BLaER1 treated with 17β-estradiol and CSF1 and Interleukin-3, amounts not matched to agents 10 nM and 100 nM (cell line): ENCODE results near the gene COMMD10.
A peak's percentile ranks its signal among the peaks of the same experiment; 100 is the strongest.
"Not testable (repeated sequence)": the region's sequence is repeated elsewhere in the genome, so short reads cannot be mapped to it uniquely, and the experiment has no call there.

ENCODE experiments used
- H3K27ac ChIP-seq, 11 experiments: shearing (Covaris generic); formaldehyde crosslinking; 2 replicates each; pipeline ENCODE4 v1.8.1; 2022
- H3K27me3 ChIP-seq, 11 experiments: shearing (Covaris generic); formaldehyde crosslinking; 2 replicates each; pipeline ENCODE4 v1.8.1; 2022
- H3K36me3 ChIP-seq, 11 experiments: shearing (Covaris generic); formaldehyde crosslinking; 2 replicates each; pipeline ENCODE4 v1.8.1; 2022
- H3K4me1 ChIP-seq, 10 experiments: shearing (Covaris generic); formaldehyde crosslinking; 2 replicates each; pipeline ENCODE4 v1.8.1; 2022
- H3K4me2 ChIP-seq, 11 experiments: shearing (Covaris generic); formaldehyde crosslinking; 2 replicates each; pipeline ENCODE4 v1.8.1; 2022
- H3K4me3 ChIP-seq, 10 experiments: shearing (Covaris generic); formaldehyde crosslinking; 2 replicates each; pipeline ENCODE4 v1.8.1; 2022
- H3K9ac ChIP-seq, 11 experiments: shearing (Covaris generic); formaldehyde crosslinking; 2 replicates each; pipeline ENCODE4 v1.8.1; 2022
- H3K9me3 ChIP-seq, 11 experiments: shearing (Covaris generic); formaldehyde crosslinking; replicated peaks in 1 of 11; 2 replicates each; pipeline ENCODE4 v1.8.1; 2022
- H4K20me1 ChIP-seq, 11 experiments: shearing (Covaris generic); formaldehyde crosslinking; 2 replicates each; pipeline ENCODE4 v1.8.1; 2022
- Cebpa-rat ChIP-seq, 11 experiments: shearing (Covaris generic); IDR thresholded peaks; 2 replicates each; pipeline ENCODE4 v1.8.1; 2022

Gene COMMD10

DNA sequence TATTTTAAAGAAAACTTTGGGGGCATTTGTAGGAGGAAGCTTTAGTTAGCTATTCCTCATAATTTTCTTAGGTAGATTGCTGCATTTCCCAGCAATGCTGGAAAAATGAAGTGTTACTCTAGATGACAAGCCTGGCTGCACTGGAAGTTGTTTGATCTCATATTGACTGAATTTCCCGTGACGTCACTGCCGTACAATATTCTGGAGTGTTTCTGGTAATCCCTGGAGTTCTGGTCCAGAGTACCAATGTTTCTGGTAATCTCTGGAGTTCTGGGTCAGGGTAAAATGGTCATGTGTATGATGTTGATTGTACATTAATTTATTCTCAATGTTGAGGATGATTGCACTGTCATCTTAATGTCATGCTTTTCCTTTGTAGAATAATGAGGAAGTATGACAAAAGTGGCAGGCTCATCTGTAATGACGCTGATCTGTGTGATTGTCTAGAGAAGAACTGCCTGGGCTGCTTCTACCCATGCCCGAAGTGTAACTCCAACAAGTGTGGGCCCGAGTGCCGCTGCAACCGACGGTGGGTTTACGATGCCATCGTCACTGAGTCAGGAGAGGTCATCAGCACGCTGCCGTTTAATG lies 26.4 kb upstream of the COMMD10 start:
- Histone ChIP-seq H3K4me1 (no peaks in the 10 kb centered on the region), H3K36me3 (no peaks in the 10 kb centered on the region), H3K9ac (no peak overlapping the region), H3K4me3 (no peak overlapping the region), H3K9me3 (no peaks in the 10 kb centered on the region), H3K4me2 (no peak overlapping the region), H4K20me1 (no peaks in the 10 kb centered on the region), H3K27ac (no peak overlapping the region), H3K27me3 (no peaks in the 10 kb centered on the region)
- TF ChIP-seq Cebpa-rat (IDR thresholded peaks at IDR 0.05) = no peak

DNA sequence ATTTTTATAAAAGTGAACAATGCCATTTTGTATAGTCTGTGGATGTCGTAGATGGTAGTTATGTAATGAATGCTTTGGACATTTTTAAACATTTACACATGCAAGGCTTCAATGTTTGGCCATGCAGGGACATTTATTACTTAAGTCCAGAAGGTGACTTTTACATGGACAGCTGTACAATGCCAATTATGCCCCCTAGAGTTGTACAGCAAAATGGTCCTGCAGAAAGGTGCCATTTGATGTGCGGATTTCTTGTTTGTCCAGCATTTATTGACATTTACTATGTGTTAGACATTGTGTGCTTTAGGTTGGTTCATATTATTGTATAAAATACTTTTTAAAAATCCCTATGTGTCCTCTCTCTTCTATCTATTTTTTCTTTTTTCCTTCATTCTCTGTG lies 22.5 kb upstream of the COMMD10 start:
- no peak for TF ChIP-seq Cebpa-rat (IDR thresholded peaks at IDR 0.05)
- Histone ChIP-seq H3K4me1 (no peaks in the 10 kb centered on the region), H3K27me3 (no peaks in the 10 kb centered on the region), H3K36me3 (no peaks in the 10 kb centered on the region), H3K4me3 (no peak overlapping the region), H3K27ac (no peak overlapping the region), H3K9me3 (no peaks in the 10 kb centered on the region), H3K4me2 (no peak overlapping the region), H3K9ac (no peak overlapping the region), H4K20me1 (no peaks in the 10 kb centered on the region)

- H3K4me3 ChIP-seq = no peak overlapping the region
- no peak overlapping the region for H3K27ac ChIP-seq
- H3K9ac ChIP-seq = no peak overlapping the region
- H3K4me1 ChIP-seq = no peaks in the 10 kb centered on the region
- H3K27me3 ChIP-seq = no peaks in the 10 kb centered on the region
- H3K4me2 ChIP-seq = no peak overlapping the region
- no peaks in the 10 kb centered on the region for H3K36me3 ChIP-seq
- no peaks in the 10 kb centered on the region for H4K20me1 ChIP-seq
- H3K9me3 ChIP-seq = no peaks in the 10 kb centered on the region
- TF ChIP-seq Cebpa-rat (IDR thresholded peaks at IDR 0.05) = no peak
These were observed 20.9 kb upstream of the COMMD10 start for GRCh38 chr5:116063950-116064349.

DNA sequence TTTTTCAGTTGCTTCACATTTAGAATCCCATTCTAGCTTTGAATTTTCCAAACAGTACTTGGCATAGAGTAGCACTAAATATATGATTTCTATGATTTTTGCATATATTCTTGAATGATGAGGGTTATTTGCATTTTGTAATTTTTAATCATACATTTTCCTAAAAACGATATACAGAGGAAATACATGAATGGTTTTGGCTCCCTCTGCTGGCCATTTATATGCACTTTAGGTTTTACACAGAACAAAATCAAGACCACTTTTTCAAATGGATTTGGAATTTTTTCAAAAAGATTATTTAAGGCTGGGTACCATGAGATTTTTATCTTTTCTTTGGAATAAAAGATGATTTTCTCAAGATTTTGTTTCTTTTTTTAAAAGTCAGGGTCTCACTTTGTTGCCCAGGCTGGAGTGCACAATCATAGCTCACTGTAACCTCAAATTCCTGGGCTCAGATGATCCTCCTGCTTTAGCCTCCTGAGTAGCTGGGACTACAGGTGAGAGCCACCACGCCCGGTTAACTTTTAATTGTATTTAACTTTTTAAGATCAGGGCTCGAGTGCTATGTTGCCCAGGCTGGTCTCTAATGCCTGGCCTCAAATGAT lies 16.7 kb upstream of the COMMD10 start:
- Histone ChIP-seq H3K36me3 (no peaks in the 10 kb centered on the region), H3K4me1 (no peaks in the 10 kb centered on the region), H3K9ac (no peak overlapping the region), H3K4me3 (no peak overlapping the region), H3K27me3 (no peaks in the 10 kb centered on the region), H3K4me2 (peak overlapping the region in 1 of 11 experiments; percentile 14; a peak in 2 of 22 replicates), H4K20me1 (no peaks in the 10 kb centered on the region), H3K9me3 (no peaks in the 10 kb centered on the region), H3K27ac (no peak overlapping the region)
- TF ChIP-seq Cebpa-rat (IDR thresholded peaks at IDR 0.05) = no peak

GRCh38 chr5:116071211-116071610 lies 13.6 kb upstream of the COMMD10 start:
- H3K9ac ChIP-seq = no peak overlapping the region
- TF ChIP-seq Cebpa-rat (IDR thresholded peaks at IDR 0.05) = no peak

DNA sequence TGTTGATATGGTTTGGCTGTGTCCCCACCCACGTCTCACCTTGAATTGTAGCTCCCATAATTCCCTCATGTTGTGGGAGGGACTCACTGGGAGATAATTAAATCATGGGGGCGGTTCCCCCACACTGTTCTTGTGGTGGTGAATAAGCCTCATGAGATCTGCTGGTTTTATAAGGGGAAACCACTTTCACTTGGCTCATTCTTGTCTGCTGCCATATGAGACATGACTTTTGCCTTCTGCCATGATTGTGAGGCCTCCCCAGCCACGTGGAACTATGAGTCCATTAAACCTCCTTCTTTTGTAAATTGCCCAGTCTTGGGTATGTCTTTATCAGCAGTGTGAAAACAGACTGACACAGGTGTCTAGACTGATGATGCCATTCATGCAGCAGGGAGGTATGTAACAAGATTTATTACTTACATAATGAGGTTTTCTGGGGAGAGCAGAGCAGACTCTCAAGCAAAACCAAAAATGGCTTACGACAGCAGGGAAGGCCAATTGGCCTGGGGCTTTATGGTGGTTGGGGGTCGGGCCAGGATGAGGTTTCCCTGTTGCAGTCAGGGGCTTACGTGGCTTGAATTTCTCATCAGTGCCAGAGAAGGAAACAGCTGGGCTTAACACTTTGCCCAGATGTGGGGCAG lies 9.5 kb upstream of the COMMD10 start:
- peaks cover 0 to 5% (median 0%) of the 10 kb centered on the region in 11 experiments; a peak in 3 of 22 replicates for H3K36me3 ChIP-seq
- no peaks in the 10 kb centered on the region for H3K9me3 ChIP-seq
- peaks cover 27 to 48% (median 31%) of the 10 kb centered on the region in 10 experiments for H3K4me1 ChIP-seq
- peak overlapping the region in 10 of 11 experiments; percentile 43 to 79 (median 70); a peak in 19 of 22 replicates for H3K27ac ChIP-seq
- peak overlapping the region; percentile 43 to 83 (median 67) for H3K4me2 ChIP-seq
- H3K4me3 ChIP-seq = no peak overlapping the region
- no peaks in the 10 kb centered on the region for H4K20me1 ChIP-seq
- peak in 3 of 11 experiments; percentile 53 to 65 (median 54); a peak in 3 of 22 replicates for TF ChIP-seq Cebpa-rat (IDR thresholded peaks at IDR 0.05)
- H3K9ac ChIP-seq = peak overlapping the region in 5 of 11 experiments; percentile 8 to 40 (median 14); a peak in 4 of 22 replicates
- no peaks in the 10 kb centered on the region for H3K27me3 ChIP-seq

More at GRCh38 chr5:116071211-116071610, 13.6 kb upstream of the COMMD10 start:
- H3K4me2 ChIP-seq = no peak overlapping the region
- H4K20me1 ChIP-seq = no peaks in the 10 kb centered on the region
- H3K27me3 ChIP-seq = no peaks in the 10 kb centered on the region
- peaks cover 13 to 17% (median 14%) of the 10 kb centered on the region in 10 experiments for H3K4me1 ChIP-seq
- no peak overlapping the region for H3K27ac ChIP-seq
- H3K4me3 ChIP-seq = no peak overlapping the region
- H3K9me3 ChIP-seq = no peaks in the 10 kb centered on the region
- no peaks in the 10 kb centered on the region for H3K36me3 ChIP-seq

GRCh38 chr5:116076496-116076895 lies 8.3 kb upstream of the COMMD10 start:
- Histone ChIP-seq H4K20me1 (no peaks in the 10 kb centered on the region), H3K27me3 (no peaks in the 10 kb centered on the region), H3K27ac (peak overlapping the region; percentile 41 to 79 (median 70); a peak in 21 of 22 replicates), H3K9ac (peak overlapping the region in 9 of 11 experiments; percentile 3 to 44 (median 36); a peak in 8 of 22 replicates), H3K36me3 (peaks cover 0 to 12% (median 0%) of the 10 kb centered on the region in 11 experiments; a peak in 3 of 22 replicates), H3K4me1 (peaks cover 27 to 48% (median 31%) of the 10 kb centered on the region in 10 experiments), H3K4me3 (no peak overlapping the region; a peak in 1 of 20 replicates), H3K4me2 (peak overlapping the region; percentile 43 to 83 (median 67)), H3K9me3 (no peaks in the 10 kb centered on the region)
- no peak for TF ChIP-seq Cebpa-rat (IDR thresholded peaks at IDR 0.05)

DNA sequence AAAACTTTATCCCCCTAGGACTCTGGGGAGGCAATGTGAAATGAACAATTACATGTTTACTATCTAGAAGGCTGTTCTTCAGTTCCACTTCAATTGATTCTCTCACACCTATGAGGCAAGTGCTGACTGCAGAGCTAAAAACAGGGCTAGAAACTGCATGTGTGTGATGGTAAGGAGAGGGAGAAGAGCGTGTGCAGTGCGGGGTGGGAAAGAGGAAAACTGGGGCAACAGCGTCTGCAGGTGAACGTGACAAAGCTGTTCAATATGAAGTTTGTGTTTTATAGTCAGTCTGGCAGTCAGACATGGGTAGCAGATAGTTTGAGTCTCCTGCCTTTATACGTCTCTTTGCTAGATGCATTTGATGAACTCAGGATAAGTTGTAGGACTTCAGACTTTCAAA lies 6.6 kb upstream of the COMMD10 start:
- Histone ChIP-seq H4K20me1 (no peaks in the 10 kb centered on the region), H3K4me1 (peaks cover 27 to 48% (median 31%) of the 10 kb centered on the region in 10 experiments), H3K36me3 (peaks cover 0 to 12% (median 0%) of the 10 kb centered on the region in 11 experiments; a peak in 3 of 22 replicates), H3K4me3 (no peak overlapping the region), H3K27me3 (no peaks in the 10 kb centered on the region), H3K9ac (no peak overlapping the region), H3K4me2 (peak overlapping the region in 2 of 11 experiments; percentile 10 to 69; a peak in 1 of 22 replicates), H3K27ac (no peak overlapping the region), H3K9me3 (no peaks in the 10 kb centered on the region)
- no peak for TF ChIP-seq Cebpa-rat (IDR thresholded peaks at IDR 0.05)

DNA sequence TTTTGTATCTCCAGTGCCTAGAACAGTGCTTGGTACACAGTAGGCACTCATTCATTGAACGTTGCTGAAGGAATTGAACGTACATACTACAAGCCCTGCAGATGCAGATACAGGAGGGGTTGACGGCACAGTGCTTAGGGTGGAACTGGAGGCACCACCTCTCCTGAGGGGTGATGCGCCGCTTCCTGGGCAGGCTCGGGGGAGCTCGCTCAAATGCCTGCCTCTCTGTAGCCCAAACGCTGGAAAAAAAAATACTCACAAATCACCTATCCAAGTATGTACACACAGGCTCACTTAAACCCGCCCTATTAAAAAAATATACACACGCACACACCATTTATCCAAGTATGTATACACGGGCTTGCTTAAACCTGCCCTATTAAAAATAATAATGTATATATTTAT lies 536 bp upstream of the COMMD10 start:
- H3K4me1 ChIP-seq = peaks cover 15 to 45% (median 24%) of the 10 kb centered on the region in 10 experiments
- no peak for TF ChIP-seq Cebpa-rat (IDR thresholded peaks at IDR 0.05)
- no peaks in the 10 kb centered on the region; a peak in 2 of 22 replicates for H3K9me3 ChIP-seq
- peak overlapping the region; percentile 74 to 82 (median 78) for H3K4me3 ChIP-seq
- peaks cover 10 to 31% (median 15%) of the 10 kb centered on the region in 11 experiments; a peak in 16 of 22 replicates for H3K36me3 ChIP-seq
- H3K9ac ChIP-seq = peak overlapping the region; percentile 92 to 98 (median 96)
- peak overlapping the region; percentile 81 to 95 (median 89) for H3K4me2 ChIP-seq
- H3K27me3 ChIP-seq = no peaks in the 10 kb centered on the region
- H3K27ac ChIP-seq = peak overlapping the region; percentile 93 to 98 (median 96)
- H4K20me1 ChIP-seq = no peaks in the 10 kb centered on the region

DNA sequence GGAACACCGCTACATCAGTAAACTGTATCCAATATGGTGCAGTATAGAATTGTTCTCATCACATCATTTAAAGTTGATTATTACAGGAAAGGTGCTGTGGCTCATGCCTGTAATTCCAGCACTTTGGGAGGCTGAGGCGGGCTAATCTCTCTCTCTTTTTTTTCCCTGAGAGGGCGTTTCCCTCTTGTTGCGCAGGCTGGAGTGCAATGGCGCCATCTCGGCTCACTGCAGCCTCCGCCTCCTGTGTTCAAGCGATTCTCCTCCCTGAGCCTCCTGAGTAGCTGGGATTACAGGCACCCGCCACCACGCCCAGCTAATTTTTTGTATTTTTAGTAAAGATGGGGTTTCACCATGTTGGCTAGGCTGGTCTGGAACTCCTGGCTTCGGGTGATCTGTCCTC lies 1.5 kb downstream of the COMMD10 start:
- H3K27ac ChIP-seq = peak overlapping the region in 2 of 11 experiments; percentile 95 to 96; a peak in 6 of 22 replicates
- not testable (repeated sequence) for H3K27me3 ChIP-seq, H3K9me3 ChIP-seq, H4K20me1 ChIP-seq, H3K9ac ChIP-seq
- H3K4me2 ChIP-seq = peak overlapping the region; percentile 81 to 95 (median 89)
- H3K4me1 ChIP-seq = peaks cover 15 to 45% (median 24%) of the 10 kb centered on the region in 10 experiments
- peak overlapping the region in 9 of 10 experiments; percentile 74 to 82 (median 78); a peak in 11 of 20 replicates for H3K4me3 ChIP-seq
- H3K36me3 ChIP-seq = peaks cover 21 to 40% (median 32%) of the 10 kb centered on the region in 11 experiments; a peak in 21 of 22 replicates
